Activated gamma-delta T cell treated with Interleukin-2 at 50 U/mL for 16 hours (primary cell): Measurements from ENCODE around the gene RAD54L.
"Not testable (repeated sequence)": the region's sequence is repeated elsewhere in the genome, so short reads cannot be mapped to it uniquely, and the experiment has no call there.

Experiments
- DNase-seq: peaks from one replicate; pipeline ENCODE4 v3.0.0-alpha.2; 2020

The RAD54L gene

GRCh38 chr1:46325285-46326076 lies 77.9 kb downstream of the RAD54L start:
- DNase-seq = not testable (repeated sequence)
